PC-3 (cell line): ENCODE results near the gene SOCS4. TPM values are rescaled to one million over a fixed set of nuclear protein-coding genes. Genes with fewer than 3 reads are reported as not detected.
A peak's percentile ranks its signal among the peaks of the same experiment; 100 is the strongest.

Experiments used
- ATAC-seq: fragments of 200-7000 bp; cut with Tn5 transposase; 2 replicates; pipeline ENCODE4 v1.9.1; 2020; ENCODE audit warnings: mild to moderate bottlenecking, moderate library complexity
- BruUV-seq: library from RNA; stranded (reverse); fragments of 400-500 nt; replicated peaks from 2 replicates; lab custom pipeline; 2021; lab: Mats Ljungman, UMichigan
- CTCF ChIA-PET: fragments of 300-600 bp; sonication (Branson Sonifier 250); formaldehyde crosslinking; loops from one replicate; lab custom pipeline; 2022; ENCODE audit warnings: antibody characterized with exemption; lab: Charles Lee
- POLR2A ChIA-PET: fragments of 300-600 bp; sonication (Branson Sonifier 250); formaldehyde crosslinking; loops from one replicate; lab custom pipeline; 2022; ENCODE audit warnings: antibody characterized with exemption; ENCODE audit not compliant: unreplicated experiment; lab: Charles Lee
- DNase-seq: peaks from one replicate; pipeline ENCODE4 v3.0.0-alpha.2; 2015
- H2AFZ ChIP-seq: fragments of 300-600 bp; sonication (generic); 2 replicates; pipeline ENCODE4 v1.6.0; 2016; ENCODE audit warnings: antibody characterized with exemption, low read length
- H3F3A ChIP-seq: fragments of 300-600 bp; sonication (generic); one replicate; pipeline ENCODE4 v1.6.0; 2017; ENCODE audit warnings: antibody characterized with exemption, low read length, control low read depth, mild to moderate bottlenecking; ENCODE audit not compliant: unreplicated experiment
- H3K27ac ChIP-seq: fragments of 300-600 bp; sonication (generic); 2 replicates; pipeline ENCODE4 v1.5.1; 2016; ENCODE audit warnings: mild to moderate bottlenecking, low read length
- H3K27me3 ChIP-seq: fragments of 300-600 bp; sonication (generic); 2 replicates; pipeline ENCODE4 v1.6.1; 2016; ENCODE audit warnings: low read length, mixed read lengths
- H3K36me3 ChIP-seq: fragments of 300-600 bp; sonication (generic); 2 replicates; pipeline ENCODE4 v1.6.1; 2016; ENCODE audit warnings: low read depth, mixed run types, low read length, mixed read lengths
- H3K4me1 ChIP-seq: fragments of 300-600 bp; sonication (generic); 2 replicates; pipeline ENCODE4 v1.5.1; 2016; ENCODE audit warnings: low read length; ENCODE audit not compliant: insufficient read depth
- H3K4me2 ChIP-seq: fragments of 300-600 bp; sonication (generic); 2 replicates; pipeline ENCODE4 v1.6.0; 2016; ENCODE audit warnings: low read length
- H3K4me3 ChIP-seq: fragments of 300-600 bp; sonication (generic); 2 replicates; pipeline ENCODE4 v1.5.1; 2016; ENCODE audit warnings: mild to moderate bottlenecking, low read length, mixed read lengths
- H3K79me2 ChIP-seq: fragments of 300-600 bp; sonication (generic); 2 replicates; pipeline ENCODE4 v1.6.1; 2017; ENCODE audit warnings: low read length, mixed read lengths
- H3K9ac ChIP-seq: fragments of 300-600 bp; sonication (generic); 2 replicates; pipeline ENCODE4 v1.6.0; 2016; ENCODE audit warnings: mild to moderate bottlenecking, low read length
- H3K9me2 ChIP-seq: fragments of 300-600 bp; sonication (generic); replicated peaks from 2 replicates; pipeline ENCODE4 v1.6.1; 2016; ENCODE audit warnings: mixed run types, low read length, mixed read lengths
- H3K9me3 ChIP-seq: fragments of 300-600 bp; sonication (generic); 2 replicates; pipeline ENCODE4 v1.6.1; 2016; ENCODE audit warnings: low read length, mixed read lengths
- H4K20me1 ChIP-seq: fragments of 300-600 bp; sonication (generic); 2 replicates; pipeline ENCODE4 v1.6.1; 2016; ENCODE audit warnings: low read length, mixed read lengths
- EZH2 ChIP-seq: fragments of 300-600 bp; sonication (generic); IDR thresholded peaks from one replicate; pipeline ENCODE4 v1.6.1; 2017; ENCODE audit warnings: antibody characterized with exemption, mild to moderate bottlenecking, low read length; ENCODE audit not compliant: unreplicated experiment
- EZH2phosphoT487 ChIP-seq: fragments of 300-600 bp; sonication (generic); IDR thresholded peaks from 2 replicates; pipeline ENCODE4 v1.6.1; 2018; ENCODE audit warnings: mild to moderate bottlenecking, antibody characterized with exemption, low read length, borderline replicate concordance
- intact Hi-C: fragments of 100-400 bp; cut with micrococcal nuclease; formaldehyde crosslinking; loops from 2 replicates; pipeline ENCODE4 v1.9.0; 2023
- total RNA-seq: library from RNA; depleted of rRNA; stranded (reverse); fragments of >200 nt; gene quantifications from 2 replicates; pipeline ENCODE4 v1.2.3, GENCODE V29; 2014
- TF ChIP-seq, protein P1 (sequence below): fragments of 300-600 bp; sonication (generic); conservative IDR thresholded peaks from 2 replicates; pipeline ENCODE4 v1.5.1; 2017; ENCODE audit warnings: antibody characterized with exemption, low read depth, mild to moderate bottlenecking, low read length

SOCS4 gene
- total RNA-seq, 1 experiment from 2014 or later, result 22.5 TPM

- H3K4me2 ChIP-seq, result peak overlapping the region; percentile 35
- ChIA-PET CTCF (no interaction called here), POLR2A (no interaction called here)
- H3K27me3 ChIP-seq, result no peaks in the 10 kb centered on the region
- peak overlapping the region; percentile 46 for H3K27ac ChIP-seq
- H3K79me2 ChIP-seq, result peaks cover 24% of the 10 kb centered on the region
- BruUV-seq, result no TSS peak
- peak; percentile 95 for ATAC-seq
- H3K36me3 ChIP-seq, result peaks cover 34% of the 10 kb centered on the region
- peaks cover 11% of the 10 kb centered on the region for H3F3A ChIP-seq
- H4K20me1 ChIP-seq, result no peaks in the 10 kb centered on the region
- TF ChIP-seq, protein P1, sequence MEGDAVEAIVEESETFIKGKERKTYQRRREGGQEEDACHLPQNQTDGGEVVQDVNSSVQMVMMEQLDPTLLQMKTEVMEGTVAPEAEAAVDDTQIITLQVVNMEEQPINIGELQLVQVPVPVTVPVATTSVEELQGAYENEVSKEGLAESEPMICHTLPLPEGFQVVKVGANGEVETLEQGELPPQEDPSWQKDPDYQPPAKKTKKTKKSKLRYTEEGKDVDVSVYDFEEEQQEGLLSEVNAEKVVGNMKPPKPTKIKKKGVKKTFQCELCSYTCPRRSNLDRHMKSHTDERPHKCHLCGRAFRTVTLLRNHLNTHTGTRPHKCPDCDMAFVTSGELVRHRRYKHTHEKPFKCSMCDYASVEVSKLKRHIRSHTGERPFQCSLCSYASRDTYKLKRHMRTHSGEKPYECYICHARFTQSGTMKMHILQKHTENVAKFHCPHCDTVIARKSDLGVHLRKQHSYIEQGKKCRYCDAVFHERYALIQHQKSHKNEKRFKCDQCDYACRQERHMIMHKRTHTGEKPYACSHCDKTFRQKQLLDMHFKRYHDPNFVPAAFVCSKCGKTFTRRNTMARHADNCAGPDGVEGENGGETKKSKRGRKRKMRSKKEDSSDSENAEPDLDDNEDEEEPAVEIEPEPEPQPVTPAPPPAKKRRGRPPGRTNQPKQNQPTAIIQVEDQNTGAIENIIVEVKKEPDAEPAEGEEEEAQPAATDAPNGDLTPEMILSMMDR, result no peak
- TF ChIP-seq EZH2phosphoT487, result no peak
- TF ChIP-seq EZH2, result no peak
- intact Hi-C loops, result no loop called here
- no peak overlapping the region for H3K9ac ChIP-seq
- no peaks in the 10 kb centered on the region for H3K9me3 ChIP-seq
- no peaks in the 10 kb centered on the region for H3K9me2 ChIP-seq
- peak; percentile 90 for DNase-seq
- H3K4me1 ChIP-seq, result peaks cover 16% of the 10 kb centered on the region
- H2AFZ ChIP-seq, result no peak overlapping the region
- no peak overlapping the region for H3K4me3 ChIP-seq
These were observed 11.7 kb downstream of the SOCS4 start for GRCh38 chr14:55038708-55039107.

- no peak overlapping the region for H3K4me2 ChIP-seq
- TF ChIP-seq, protein P1, result no peak
- TF ChIP-seq EZH2phosphoT487 (no peak), EZH2 (no peak)
- CTCF ChIA-PET, result no interaction called here
- H3K4me1 ChIP-seq, result peaks cover 19% of the 10 kb centered on the region
- no peak overlapping the region for H3K9ac ChIP-seq
- ATAC-seq (no peak), DNase-seq (no peak)
- no peak overlapping the region for H2AFZ ChIP-seq
- TSS peak; percentile 11 for BruUV-seq
- POLR2A ChIA-PET, result no interaction called here
- H3K9me2 ChIP-seq, result no peaks in the 10 kb centered on the region
- no peaks in the 10 kb centered on the region for H4K20me1 ChIP-seq
- H3F3A ChIP-seq, result peaks cover 14% of the 10 kb centered on the region
- H3K4me3 ChIP-seq, result no peak overlapping the region
- H3K9me3 ChIP-seq, result no peaks in the 10 kb centered on the region
- H3K36me3 ChIP-seq, result peaks cover 26% of the 10 kb centered on the region
- peaks cover 20% of the 10 kb centered on the region for H3K79me2 ChIP-seq
- intact Hi-C loops, result no loop called here
- H3K27ac ChIP-seq, result no peak overlapping the region
- no peaks in the 10 kb centered on the region for H3K27me3 ChIP-seq
These were observed 16.5 kb downstream of the SOCS4 start for GRCh38 chr14:55043528-55043927.

GRCh38 chr14:55045087-55045486 lies 18.1 kb downstream of the SOCS4 start:
- no peak overlapping the region for H3K4me2 ChIP-seq
- H3K4me3 ChIP-seq, result no peak overlapping the region
- H3K79me2 ChIP-seq, result peaks cover 10% of the 10 kb centered on the region
- H3K9me3 ChIP-seq, result no peaks in the 10 kb centered on the region
- H3K9ac ChIP-seq, result no peak overlapping the region
- ChIA-PET CTCF (no interaction called here), POLR2A (interaction anchor here (0.6 kb wide), 1 partner anchor 18 kb away, joined by 4 read pairs; the partner anchor contains the start of genes SOCS4 and WDHD1)
- no peaks in the 10 kb centered on the region for H3K27me3 ChIP-seq
- no peak overlapping the region for H3K27ac ChIP-seq
- no peaks in the 10 kb centered on the region for H3K9me2 ChIP-seq
- H2AFZ ChIP-seq, result no peak overlapping the region
- DNase-seq (no peak), ATAC-seq (no peak)
- BruUV-seq, result no TSS peak
- peaks cover 26% of the 10 kb centered on the region for H3K36me3 ChIP-seq
- intact Hi-C loops, result no loop called here
- TF ChIP-seq EZH2, result no peak
- TF ChIP-seq EZH2phosphoT487, result no peak
- TF ChIP-seq, protein P1, result no peak
- H3K4me1 ChIP-seq, result peaks cover 10% of the 10 kb centered on the region
- no peaks in the 10 kb centered on the region for H4K20me1 ChIP-seq
- peaks cover 11% of the 10 kb centered on the region for H3F3A ChIP-seq
